HG03045 (cell line): ENCODE measurements around the gene PCGF3.
"Not testable (repeated sequence)": the region's sequence is repeated elsewhere in the genome, so short reads cannot be mapped to it uniquely, and the experiment has no call there.

Experiments used
- ATAC-seq: cut with Tn5 transposase; IDR thresholded peaks from one replicate; pipeline ENCODE4 v1.9.1; 2021; ENCODE audit warnings: mild to moderate bottlenecking, moderate library complexity; ENCODE audit not compliant: unreplicated experiment

The PCGF3 gene

GRCh38 chr4:740011-740410, 34.4 kb downstream of the PCGF3 start:
- no peak for ATAC-seq

GRCh38 chr4:740656-741282, 35.1 kb downstream of the PCGF3 start:
- no peak for ATAC-seq

- ATAC-seq: no peak
Observed at GRCh38 chr4:742096-742741, 36.6 kb downstream of the PCGF3 start.

- peak; percentile 50 for ATAC-seq
Observed at GRCh38 chr4:742742-743311, 37.2 kb downstream of the PCGF3 start.

- ATAC-seq: no peak
Observed at GRCh38 chr4:743463-744211, 38.0 kb downstream of the PCGF3 start.

GRCh38 chr4:744212-744841, 38.7 kb downstream of the PCGF3 start:
- no peak for ATAC-seq

GRCh38 chr4:747546-748170, 42.0 kb downstream of the PCGF3 start:
- ATAC-seq: no peak

- no peak for ATAC-seq
Observed at GRCh38 chr4:748461-748860, 42.8 kb downstream of the PCGF3 start.

GRCh38 chr4:749698-750666, 44.4 kb downstream of the PCGF3 start:
- no peak for ATAC-seq

GRCh38 chr4:751676-752075, 46.0 kb downstream of the PCGF3 start:
- no peak for ATAC-seq

- no peak for ATAC-seq
Observed at GRCh38 chr4:752196-752861, 46.7 kb downstream of the PCGF3 start.

GRCh38 chr4:753186-753585, 47.6 kb downstream of the PCGF3 start:
- ATAC-seq: not testable (repeated sequence)

GRCh38 chr4:754221-755120, 48.8 kb downstream of the PCGF3 start:
- ATAC-seq: no peak

- no peak for ATAC-seq
Observed at GRCh38 chr4:757111-757510, 51.5 kb downstream of the PCGF3 start.

GRCh38 chr4:759810-760209, 54.2 kb downstream of the PCGF3 start:
- ATAC-seq: not testable (repeated sequence)

- no peak for ATAC-seq
Observed at GRCh38 chr4:760616-761015, 55.0 kb downstream of the PCGF3 start.

- no peak for ATAC-seq
Observed at GRCh38 chr4:761086-761485, 55.5 kb downstream of the PCGF3 start.

- ATAC-seq: no peak
Observed at GRCh38 chr4:761739-762138, 56.1 kb downstream of the PCGF3 start.
